VCaP (cell line): ENCODE measurements around the gene FYCO1.

Experiments
- H3K27ac ChIP-seq: fragments of 450-650 bp; 2 replicates; pipeline ENCODE4 v1.5.1; 2017
- CTCF ChIP-seq: fragments of 450-650 bp; conservative IDR thresholded peaks from 2 replicates; pipeline ENCODE4 v1.5.1; 2017; ENCODE audit warnings: mild to moderate bottlenecking, moderate library complexity

FYCO1 gene

GRCh38 chr3:45969116-45969515 lies 26.5 kb downstream of the FYCO1 start:
- peak overlapping the region; percentile 66 for H3K27ac ChIP-seq
- TF ChIP-seq CTCF = no peak

- peak overlapping the region; percentile 66 for H3K27ac ChIP-seq
- no peak for TF ChIP-seq CTCF
Observed at GRCh38 chr3:45968706-45969105, 26.9 kb downstream of the FYCO1 start.

GRCh38 chr3:45968149-45968548 lies 27.5 kb downstream of the FYCO1 start:
- no peak for TF ChIP-seq CTCF
- H3K27ac ChIP-seq = peak overlapping the region; percentile 66

GRCh38 chr3:45967724-45968123 lies 27.9 kb downstream of the FYCO1 start:
- H3K27ac ChIP-seq = peak overlapping the region; percentile 66
- TF ChIP-seq CTCF = no peak

GRCh38 chr3:45966950-45967640 lies 28.5 kb downstream of the FYCO1 start:
- H3K27ac ChIP-seq = peak overlapping the region; percentile 66
- TF ChIP-seq CTCF = no peak

GRCh38 chr3:45966371-45966791 lies 29.2 kb downstream of the FYCO1 start:
- TF ChIP-seq CTCF = no peak
- peak overlapping the region; percentile 66 for H3K27ac ChIP-seq

- peak overlapping the region; percentile 66; the same call in 1 of the 2 replicates for H3K27ac ChIP-seq
- TF ChIP-seq CTCF = no peak
Observed at GRCh38 chr3:45965653-45966052, 30.0 kb downstream of the FYCO1 start.
